NCI-H1048 (cell line): ENCODE measurements around the gene BICC1.

ENCODE experiments used
- DNase-seq: peaks from one replicate; lab custom pipeline; 2025; lab: John Stamatoyannopoulos, UW

The BICC1 gene

DNA sequence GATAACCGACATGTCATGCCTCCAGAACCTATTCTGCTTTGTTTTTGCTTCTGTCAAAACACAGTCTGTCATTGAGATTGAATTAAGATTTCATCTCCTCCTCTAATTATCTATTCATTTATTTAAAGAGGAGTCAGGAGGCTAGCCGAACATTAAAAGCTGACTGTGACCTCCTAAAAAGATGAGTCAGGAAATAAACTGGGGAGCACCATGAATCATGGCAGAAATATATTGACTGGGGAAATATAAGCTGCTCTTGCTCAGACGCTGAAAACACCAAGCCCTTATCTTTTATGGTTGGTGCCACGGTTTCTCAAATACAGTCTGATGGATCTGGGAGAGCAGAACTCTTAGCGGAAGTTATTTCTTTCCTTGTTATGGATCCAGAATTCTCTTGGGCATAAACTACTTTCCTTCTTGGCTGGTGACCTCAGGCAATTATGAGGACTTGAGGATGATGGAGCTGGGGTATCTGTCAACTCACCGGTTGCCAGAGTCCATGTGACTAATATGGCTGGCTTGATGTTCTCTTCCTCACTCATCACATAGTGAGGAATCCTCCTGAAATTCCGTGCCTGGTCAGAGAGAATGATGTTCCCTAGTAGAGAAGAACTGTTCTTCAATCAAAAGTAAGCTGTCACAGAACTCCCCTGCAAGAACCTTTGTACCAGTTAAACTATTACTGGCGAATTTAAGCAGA, 356.2 kb downstream of the BICC1 start:
- no peak for DNase-seq

DNA sequence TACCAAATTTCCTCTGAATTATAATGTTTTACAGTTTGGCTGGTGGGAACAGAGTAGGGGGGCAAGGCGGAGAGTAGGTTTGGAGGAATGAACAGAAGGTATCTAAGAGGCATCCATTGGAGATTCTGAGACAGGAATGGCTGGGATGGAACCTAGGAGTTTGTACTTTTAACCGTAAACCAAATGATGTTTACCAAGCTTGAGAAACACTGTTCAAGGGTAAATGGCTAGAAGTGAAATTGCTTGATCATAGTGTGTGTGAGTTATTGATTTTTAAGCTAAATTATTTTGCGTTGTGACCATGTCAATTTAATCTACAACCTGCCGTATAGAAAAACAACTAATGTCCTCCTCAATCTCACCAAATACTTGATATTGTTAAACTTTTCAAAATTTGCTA, 357.4 kb downstream of the BICC1 start:
- no peak for DNase-seq

- DNase-seq, result no peak
Observed at GRCh38 chr10:58873161-58873560, 360.5 kb downstream of the BICC1 start.
